ENCODE measurements around the gene ZNF681.

The ZNF681 gene

DNA sequence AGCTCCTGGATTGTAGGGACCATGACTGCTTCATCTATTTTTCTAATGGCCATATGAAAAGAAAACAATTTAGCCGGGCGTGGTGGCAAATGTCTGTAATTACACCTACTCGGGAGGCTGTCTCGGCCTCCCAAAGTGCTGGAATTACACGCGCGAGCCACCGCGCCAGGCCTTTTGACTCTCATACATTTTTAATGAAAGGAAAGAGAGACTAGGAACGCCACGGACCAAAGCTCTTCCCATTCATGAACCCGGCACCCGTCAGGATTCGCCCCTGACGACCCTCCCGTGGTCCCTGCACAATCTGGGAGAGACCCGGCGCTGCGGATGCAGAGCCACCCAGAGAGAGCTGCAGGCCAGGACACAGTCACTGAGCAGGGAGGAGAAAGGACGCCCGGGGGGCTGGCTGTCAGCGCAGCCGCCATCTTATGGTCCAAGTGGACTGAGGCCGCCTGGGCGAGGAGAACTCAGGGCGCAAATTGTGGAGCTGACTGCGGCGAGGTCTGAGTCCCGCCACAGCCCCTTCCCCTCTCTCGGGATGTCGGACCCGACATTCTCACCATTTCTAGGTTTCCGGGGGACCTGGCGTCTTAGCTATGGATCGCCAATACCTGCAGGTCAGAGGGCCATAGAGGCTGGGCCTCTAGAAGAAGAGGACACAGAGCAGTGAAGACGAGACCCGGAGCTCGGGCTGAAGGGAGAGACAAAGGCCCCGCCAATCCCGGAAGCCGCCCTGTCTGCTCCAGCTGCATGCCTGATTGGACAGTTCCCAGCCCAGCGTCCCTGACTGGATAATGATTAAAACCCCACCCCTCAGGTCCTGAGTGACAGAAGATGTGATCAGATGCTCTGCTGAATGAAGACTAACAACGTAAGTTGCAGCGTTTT, at the start of gene ZNF681:
Gene ZNF681, minus strand, starts transcription at position 705 of the 888 bp plus-strand sequence. Its CDS starts 142 bp downstream, at position 563.
- peak within 1 kb of the TSS; percentile 96 for H3K4me3 Mint-ChIP-seq
- H3K27ac Mint-ChIP-seq: peak within 1 kb of the TSS; percentile 92
- H3K9me3 Mint-ChIP-seq: peaks cover 8% of the 10 kb centered on the region
- H3K27me3 Mint-ChIP-seq: no peaks in the 10 kb centered on the region
- peak; percentile 84 for DNase-seq
- H3K4me1 Mint-ChIP-seq (ENCODE audit: low read depth): peaks cover 32% of the 10 kb centered on the region
- peaks cover 47% of the 10 kb centered on the region for H3K36me3 Mint-ChIP-seq (ENCODE audit: low read depth)

DNA sequence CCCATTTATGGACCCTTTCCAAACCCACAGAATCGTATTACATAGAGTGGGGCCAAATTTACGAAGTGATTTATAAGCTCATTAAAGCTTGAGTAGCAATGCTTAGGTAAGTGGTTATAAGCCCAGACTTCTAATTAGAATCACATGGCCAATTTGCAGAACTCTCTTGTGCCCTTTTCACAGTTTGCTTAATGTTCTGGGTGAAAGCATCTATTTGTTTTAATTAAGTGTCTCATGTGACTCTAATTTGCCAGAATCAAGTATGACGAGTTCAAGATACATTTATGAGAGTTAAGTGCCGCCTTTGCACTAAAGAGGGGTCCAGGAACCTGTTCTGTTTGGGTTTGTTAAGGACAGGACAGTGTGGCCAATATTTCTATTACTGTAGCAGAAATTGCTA, 46.0 kb upstream of the ZNF681 start:
- peaks cover 2% of the 10 kb centered on the region for H3K9me3 Mint-ChIP-seq
- peaks cover 30% of the 10 kb centered on the region for H3K4me1 Mint-ChIP-seq (ENCODE audit: low read depth)
- no peaks in the 10 kb centered on the region for H3K27me3 Mint-ChIP-seq
- peaks cover 28% of the 10 kb centered on the region for H3K36me3 Mint-ChIP-seq (ENCODE audit: low read depth)
- H3K4me3 Mint-ChIP-seq: no peak overlapping the region
- no peak overlapping the region for H3K27ac Mint-ChIP-seq
- DNase-seq: no peak

DNA sequence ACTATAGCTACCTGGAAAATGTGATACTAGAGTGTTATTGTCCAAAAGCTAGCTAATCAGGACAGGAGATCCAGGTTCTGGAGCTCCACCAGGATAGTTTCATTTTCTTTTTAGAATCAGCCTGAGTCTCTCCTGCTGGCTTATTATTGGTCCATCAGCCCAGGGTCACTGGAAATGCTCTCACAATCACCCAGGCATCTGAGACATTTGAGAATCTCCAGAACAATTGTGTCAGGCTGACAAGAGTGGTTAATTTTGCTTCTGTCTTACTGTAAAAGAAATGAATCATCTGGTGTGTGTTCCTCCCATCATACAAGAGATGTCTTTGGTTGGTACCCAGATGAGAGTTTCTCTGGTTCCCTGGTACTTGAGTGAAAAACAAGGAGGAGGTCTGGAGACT, 43.6 kb upstream of the ZNF681 start:
- Mint-ChIP-seq H3K9me3 (peaks cover 4% of the 10 kb centered on the region), H3K27ac (peak overlapping the region; percentile 67), H3K27me3 (no peaks in the 10 kb centered on the region), H3K4me1 (ENCODE audit: low read depth) (peaks cover 38% of the 10 kb centered on the region), H3K4me3 (peak overlapping the region; percentile 62), H3K36me3 (ENCODE audit: low read depth) (peaks cover 17% of the 10 kb centered on the region)
- DNase-seq: no peak

DNA sequence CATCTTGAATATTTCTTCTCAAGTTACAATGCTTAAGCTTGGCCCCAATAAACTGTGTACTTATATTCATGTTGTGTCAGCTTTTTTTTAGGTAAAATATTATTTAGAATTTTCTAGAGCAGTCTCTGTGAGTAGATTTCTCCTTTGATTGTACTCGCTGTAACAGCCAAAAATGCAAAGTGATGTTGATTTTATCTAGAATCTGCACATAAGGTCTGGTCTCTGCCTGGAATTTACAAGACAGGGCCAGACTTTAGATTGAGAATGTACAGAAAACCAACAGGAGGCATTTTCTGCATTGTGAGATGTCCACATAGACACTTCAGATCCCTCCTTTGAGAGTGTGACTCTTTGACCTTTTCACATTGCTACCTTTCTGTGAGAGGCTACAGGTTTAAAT, 43.1 kb upstream of the ZNF681 start:
- Mint-ChIP-seq H3K27ac (peak overlapping the region; percentile 67), H3K27me3 (no peaks in the 10 kb centered on the region), H3K4me1 (ENCODE audit: low read depth) (peaks cover 38% of the 10 kb centered on the region), H3K9me3 (peaks cover 4% of the 10 kb centered on the region), H3K4me3 (peak overlapping the region; percentile 62), H3K36me3 (ENCODE audit: low read depth) (peaks cover 13% of the 10 kb centered on the region)
- DNase-seq: no peak

DNA sequence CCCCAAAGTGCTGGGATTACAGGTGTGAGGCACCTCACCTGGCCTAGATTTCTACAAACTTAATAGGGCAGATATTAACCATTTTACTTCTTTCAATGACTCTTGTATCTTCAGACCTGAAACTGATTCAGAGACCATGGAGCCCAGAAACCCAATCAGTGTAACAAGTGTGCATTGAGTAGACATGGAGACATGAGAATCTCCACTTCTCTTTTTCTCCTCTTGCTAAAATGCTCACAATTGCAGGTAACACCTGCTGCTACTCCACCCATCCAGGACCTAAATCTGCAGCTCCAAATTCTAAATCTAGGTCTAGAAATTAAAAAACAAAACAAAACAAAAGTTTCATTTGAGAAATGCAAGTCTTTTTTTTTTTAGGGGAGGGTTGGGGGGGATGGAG, 42.2 kb upstream of the ZNF681 start:
- H3K9me3 Mint-ChIP-seq: peaks cover 11% of the 10 kb centered on the region
- no peaks in the 10 kb centered on the region for H3K27me3 Mint-ChIP-seq
- H3K4me1 Mint-ChIP-seq (ENCODE audit: low read depth): peaks cover 38% of the 10 kb centered on the region
- DNase-seq: no peak
- H3K36me3 Mint-ChIP-seq (ENCODE audit: low read depth): peaks cover 21% of the 10 kb centered on the region
- H3K4me3 Mint-ChIP-seq: no peak overlapping the region
- H3K27ac Mint-ChIP-seq: peak overlapping the region; percentile 71

DNA sequence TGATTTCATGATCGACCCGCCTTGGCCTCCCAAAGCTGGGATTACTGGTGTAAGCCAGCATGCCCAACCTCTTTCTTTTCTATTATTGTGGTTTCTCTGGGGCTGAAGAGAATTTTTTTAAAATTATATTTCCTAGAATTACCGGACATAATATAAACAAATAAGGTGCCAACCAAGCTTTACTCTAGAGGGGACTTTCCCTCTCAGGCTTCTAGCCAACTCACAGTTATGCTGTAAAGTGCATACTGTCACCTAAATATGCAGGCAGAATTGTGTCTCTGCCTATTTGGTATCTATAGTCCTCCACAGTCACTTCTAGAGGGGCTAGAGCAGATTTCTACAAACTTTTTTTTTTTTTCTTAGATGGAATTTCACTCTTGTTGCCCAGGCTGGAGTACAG, 41.6 kb upstream of the ZNF681 start:
- Mint-ChIP-seq H3K27ac (peak overlapping the region; percentile 71), H3K9me3 (peaks cover 16% of the 10 kb centered on the region), H3K4me1 (ENCODE audit: low read depth) (peaks cover 38% of the 10 kb centered on the region), H3K36me3 (ENCODE audit: low read depth) (peaks cover 27% of the 10 kb centered on the region), H3K4me3 (peak overlapping the region; percentile 20), H3K27me3 (no peaks in the 10 kb centered on the region)
- no peak for DNase-seq

DNA sequence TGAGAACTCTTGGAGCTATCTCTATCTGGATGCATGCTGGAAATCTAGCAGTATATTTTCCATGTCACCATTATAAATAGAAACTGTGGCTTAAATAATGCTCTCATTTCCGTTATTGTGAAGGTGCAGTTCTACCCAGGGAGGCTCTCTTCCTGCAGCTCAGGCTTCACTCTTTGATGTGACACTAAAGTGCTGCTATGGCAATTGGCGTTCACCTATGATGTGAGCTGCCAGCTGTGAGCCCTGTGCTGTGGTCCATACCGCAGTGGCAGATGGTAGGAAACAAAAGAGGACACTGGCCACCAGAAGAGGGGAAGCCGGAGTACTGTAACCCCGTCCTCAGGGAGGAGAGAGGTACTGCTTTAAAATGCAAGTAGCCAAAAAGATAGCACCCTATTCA, 40.6 kb upstream of the ZNF681 start:
- H3K9me3 Mint-ChIP-seq: peaks cover 17% of the 10 kb centered on the region
- H3K27me3 Mint-ChIP-seq: no peaks in the 10 kb centered on the region
- peaks cover 39% of the 10 kb centered on the region for H3K4me1 Mint-ChIP-seq (ENCODE audit: low read depth)
- DNase-seq: no peak
- H3K27ac Mint-ChIP-seq: peak overlapping the region; percentile 76
- H3K36me3 Mint-ChIP-seq (ENCODE audit: low read depth): peaks cover 28% of the 10 kb centered on the region
- H3K4me3 Mint-ChIP-seq: peak overlapping the region; percentile 52

DNA sequence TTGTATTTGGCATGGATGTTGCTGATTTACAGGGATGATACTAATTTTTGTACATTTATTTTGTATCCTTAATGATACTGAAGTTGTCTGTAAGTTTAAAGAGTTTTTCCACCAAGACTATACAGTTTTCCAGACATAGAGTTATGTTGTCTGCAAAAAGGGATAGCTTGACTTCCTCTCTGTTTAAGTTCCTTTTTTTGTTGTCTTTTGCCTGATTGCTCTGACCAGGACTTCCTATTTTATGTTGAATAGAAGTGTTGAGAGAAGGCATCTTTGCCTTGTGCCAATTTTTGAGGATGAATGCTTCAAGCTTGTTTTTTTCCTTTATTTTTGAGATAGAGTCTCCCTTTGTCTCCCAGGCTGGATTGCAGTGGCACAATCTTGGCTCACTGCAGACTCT, 36.8 kb upstream of the ZNF681 start:
- Mint-ChIP-seq H3K9me3 (peaks cover 17% of the 10 kb centered on the region), H3K4me3 (no peak overlapping the region), H3K27me3 (no peaks in the 10 kb centered on the region), H3K36me3 (ENCODE audit: low read depth) (peaks cover 37% of the 10 kb centered on the region), H3K4me1 (ENCODE audit: low read depth) (peaks cover 23% of the 10 kb centered on the region), H3K27ac (no peak overlapping the region)
- DNase-seq: no peak

DNA sequence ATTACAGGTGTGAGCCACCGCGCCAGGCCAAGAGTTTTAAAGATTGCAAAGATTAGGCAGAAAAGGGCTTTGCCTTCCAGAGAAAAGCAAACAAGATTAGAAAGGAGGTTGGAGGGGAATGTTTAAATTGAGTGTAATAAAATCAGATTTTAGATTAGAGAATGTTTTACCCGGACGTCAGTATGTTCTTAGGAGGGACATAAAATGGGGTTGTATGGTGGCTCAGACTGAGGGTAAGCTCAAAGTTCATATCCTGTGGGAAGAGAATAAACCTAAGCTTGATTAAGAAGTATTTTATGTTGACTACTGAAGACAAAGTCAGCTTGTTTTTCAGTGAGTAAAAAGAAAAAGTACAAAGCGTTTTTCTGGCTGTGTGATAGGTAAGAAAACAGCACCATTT, 34.1 kb upstream of the ZNF681 start:
- no peak overlapping the region for H3K27ac Mint-ChIP-seq
- H3K27me3 Mint-ChIP-seq: no peaks in the 10 kb centered on the region
- H3K36me3 Mint-ChIP-seq (ENCODE audit: low read depth): peaks cover 48% of the 10 kb centered on the region
- no peak overlapping the region for H3K4me3 Mint-ChIP-seq
- peaks cover 17% of the 10 kb centered on the region for H3K9me3 Mint-ChIP-seq
- DNase-seq: no peak
- H3K4me1 Mint-ChIP-seq (ENCODE audit: low read depth): peaks cover 11% of the 10 kb centered on the region

DNA sequence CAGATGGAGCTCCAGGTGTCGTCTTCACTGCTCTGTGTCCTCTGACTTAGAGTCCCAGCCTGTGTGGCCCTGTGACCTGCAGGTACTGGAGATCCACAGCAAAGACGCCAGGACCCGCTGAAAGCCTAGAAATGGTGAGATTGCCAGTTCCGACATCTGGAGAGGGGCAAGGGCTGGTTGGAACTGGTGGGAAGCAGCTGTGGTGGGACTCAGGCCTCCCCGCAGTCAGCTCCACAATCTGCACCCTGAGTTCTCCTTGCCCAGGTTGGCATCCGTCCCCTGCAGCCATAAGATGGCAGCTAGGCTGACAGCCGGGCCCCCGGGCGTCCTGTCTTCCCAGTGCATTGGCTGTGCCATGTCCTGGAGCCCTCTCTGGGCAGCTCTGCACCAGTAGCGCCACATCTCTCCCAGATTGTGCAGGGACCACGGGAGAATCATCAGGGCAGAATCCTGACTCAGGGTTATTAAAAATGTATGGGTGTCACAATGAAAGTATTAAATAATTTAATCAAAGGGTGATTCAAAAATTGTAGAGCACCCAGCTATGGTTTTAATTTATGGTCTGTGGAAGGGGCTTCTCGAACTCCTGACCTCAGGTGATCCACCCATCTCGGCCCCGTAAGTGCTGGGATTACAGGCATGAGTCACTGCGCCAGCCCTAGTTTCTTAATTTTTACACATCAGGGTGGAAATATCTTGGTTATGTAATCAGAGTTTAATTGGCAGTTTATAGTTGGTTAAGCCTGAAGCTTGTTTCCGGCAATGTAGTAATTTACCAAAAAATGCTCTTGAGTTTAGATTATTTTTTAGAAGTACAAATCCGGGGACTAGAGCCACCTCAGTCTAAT, 32.2 kb upstream of the ZNF681 start:
- Mint-ChIP-seq H3K27me3 (no peaks in the 10 kb centered on the region), H3K36me3 (ENCODE audit: low read depth) (peaks cover 52% of the 10 kb centered on the region), H3K4me3 (no peak overlapping the region), H3K4me1 (ENCODE audit: low read depth) (peaks cover 11% of the 10 kb centered on the region), H3K9me3 (peaks cover 6% of the 10 kb centered on the region), H3K27ac (no peak overlapping the region)
- DNase-seq: no peak

DNA sequence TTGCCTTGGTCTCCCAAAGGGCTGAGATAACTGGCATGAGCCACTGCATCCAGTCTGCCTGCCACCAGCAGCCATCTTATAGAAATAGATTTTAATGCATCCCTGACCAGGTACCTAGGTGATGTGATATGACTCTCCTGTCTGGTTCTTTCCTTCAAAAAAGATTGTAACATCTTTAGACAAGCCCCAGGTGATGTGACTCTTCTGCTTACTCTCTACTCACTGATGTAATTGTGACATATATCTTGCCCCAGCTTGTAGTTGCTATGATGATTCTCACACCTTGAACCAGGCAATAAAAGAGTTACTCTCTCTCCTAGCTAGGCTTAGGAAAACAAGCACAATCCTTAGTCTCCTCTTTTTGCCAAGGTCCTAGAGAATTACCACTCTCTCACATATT, 30.6 kb upstream of the ZNF681 start:
- no peaks in the 10 kb centered on the region for H3K9me3 Mint-ChIP-seq
- peaks cover 57% of the 10 kb centered on the region for H3K36me3 Mint-ChIP-seq (ENCODE audit: low read depth)
- H3K27ac Mint-ChIP-seq: no peak overlapping the region
- H3K4me1 Mint-ChIP-seq (ENCODE audit: low read depth): peaks cover 13% of the 10 kb centered on the region
- H3K27me3 Mint-ChIP-seq: no peaks in the 10 kb centered on the region
- no peak overlapping the region for H3K4me3 Mint-ChIP-seq
- no peak for DNase-seq

DNA sequence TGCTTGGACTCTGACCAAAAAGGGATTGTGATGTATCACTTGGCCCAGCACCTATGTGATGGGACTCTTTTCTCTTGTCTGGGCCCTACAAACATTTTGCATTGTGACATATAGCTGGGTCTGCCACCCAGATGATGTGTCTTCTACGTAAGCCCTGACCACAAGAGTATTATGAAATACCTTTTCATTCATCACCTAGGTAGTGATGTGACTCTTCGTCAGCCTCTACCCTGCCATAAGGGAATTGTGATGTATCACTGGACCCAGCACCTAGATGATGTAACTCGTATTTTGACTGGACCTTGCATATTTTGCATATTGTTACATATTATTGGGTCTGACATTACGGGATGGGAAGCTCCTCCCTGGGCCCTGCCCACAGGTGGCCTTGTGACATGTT, 29.7 kb upstream of the ZNF681 start:
- Mint-ChIP-seq H3K4me1 (ENCODE audit: low read depth) (peaks cover 20% of the 10 kb centered on the region), H3K4me3 (no peak overlapping the region), H3K36me3 (ENCODE audit: low read depth) (peaks cover 62% of the 10 kb centered on the region), H3K9me3 (no peaks in the 10 kb centered on the region), H3K27me3 (no peaks in the 10 kb centered on the region), H3K27ac (no peak overlapping the region)
- DNase-seq: no peak

DNA sequence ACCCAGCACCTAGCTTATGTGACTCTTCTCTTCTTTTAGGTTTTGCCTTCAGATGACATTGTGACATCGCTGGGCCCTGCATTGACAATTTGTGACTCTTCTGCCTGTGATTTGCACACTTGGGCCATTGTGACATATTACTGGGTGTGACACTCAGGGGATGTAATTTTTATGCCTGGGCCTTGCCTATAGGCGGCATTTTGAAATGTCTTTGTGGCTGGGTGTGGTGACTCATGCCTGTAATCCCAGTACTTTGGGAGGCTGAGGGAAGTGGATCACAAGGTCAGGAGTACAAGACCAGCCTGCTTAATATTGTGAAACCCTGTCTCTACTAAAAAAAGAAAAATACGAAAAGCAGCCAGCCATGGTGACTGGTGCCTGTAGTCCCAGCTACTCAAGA, 28.4 kb upstream of the ZNF681 start:
- no peak for DNase-seq
- Mint-ChIP-seq H3K4me1 (ENCODE audit: low read depth) (peaks cover 13% of the 10 kb centered on the region), H3K36me3 (ENCODE audit: low read depth) (peaks cover 70% of the 10 kb centered on the region), H3K9me3 (no peaks in the 10 kb centered on the region), H3K4me3 (no peak overlapping the region), H3K27ac (no peak overlapping the region), H3K27me3 (no peaks in the 10 kb centered on the region)

DNA sequence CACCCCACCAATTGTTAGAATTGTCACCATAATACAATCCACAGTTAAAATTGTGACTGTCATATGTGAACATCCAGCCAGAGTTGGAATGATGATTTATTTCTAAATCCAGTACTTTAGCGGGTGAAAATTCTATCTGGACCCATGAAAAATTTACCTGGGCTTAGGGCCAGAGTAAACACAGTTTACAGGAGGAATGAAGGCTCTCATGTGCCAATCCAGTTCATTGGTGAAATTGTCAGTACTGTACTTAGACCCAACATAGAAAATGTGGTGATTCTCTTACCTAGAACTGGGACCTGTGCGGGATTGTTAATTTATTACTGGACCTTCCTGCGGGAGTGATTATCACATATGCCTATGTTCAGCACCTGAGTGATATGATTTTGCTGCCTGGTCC, 27.3 kb upstream of the ZNF681 start:
- Mint-ChIP-seq H3K4me3 (no peak overlapping the region), H3K9me3 (peaks cover 3% of the 10 kb centered on the region), H3K27ac (no peak overlapping the region), H3K4me1 (ENCODE audit: low read depth) (peaks cover 13% of the 10 kb centered on the region), H3K36me3 (ENCODE audit: low read depth) (peaks cover 72% of the 10 kb centered on the region), H3K27me3 (no peaks in the 10 kb centered on the region)
- no peak for DNase-seq

DNA sequence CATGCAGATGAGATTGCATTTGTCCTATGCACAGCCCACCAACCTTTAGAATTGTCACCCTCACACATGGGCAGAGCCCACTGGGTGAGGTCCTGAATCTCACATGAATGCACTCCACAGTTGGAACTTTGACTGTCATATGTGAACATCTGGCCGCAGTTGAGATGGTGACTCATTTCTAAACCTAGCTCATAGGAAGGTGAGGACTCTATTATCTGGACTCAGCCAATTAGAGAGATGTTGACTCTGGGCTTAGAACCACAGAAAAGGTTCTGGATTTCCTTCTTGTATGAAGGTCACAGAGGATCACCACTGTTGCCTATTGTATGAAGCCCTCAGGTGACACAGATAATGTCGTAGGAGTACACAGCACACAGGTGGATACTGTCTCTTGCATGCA, 25.6 kb upstream of the ZNF681 start:
- H3K4me3 Mint-ChIP-seq: no peak overlapping the region
- peaks cover 5% of the 10 kb centered on the region for H3K9me3 Mint-ChIP-seq
- H3K27ac Mint-ChIP-seq: no peak overlapping the region
- H3K27me3 Mint-ChIP-seq: no peaks in the 10 kb centered on the region
- DNase-seq: no peak
- peaks cover 19% of the 10 kb centered on the region for H3K4me1 Mint-ChIP-seq (ENCODE audit: low read depth)
- peaks cover 80% of the 10 kb centered on the region for H3K36me3 Mint-ChIP-seq (ENCODE audit: low read depth)

Measured in activated T-cell treated with anti-CD3 and anti-CD28 coated beads, Interleukin-2, amount 50 U/mL, for 24 hours (primary cell).